Panc1 (cell line): ENCODE data around the gene TRERF1.

Source experiments
- POLR2AphosphoS5 ChIP-seq: IDR thresholded peaks from 2 replicates; pipeline ENCODE4 v1.6.1; 2012; ENCODE audit warnings: mild to moderate bottlenecking, low read depth, low read length, moderate library complexity
- SIN3A ChIP-seq: IDR thresholded peaks from 2 replicates; pipeline ENCODE4 v1.6.1; 2012; ENCODE audit warnings: low read depth, mild to moderate bottlenecking, low read length, moderate library complexity, borderline replicate concordance; ENCODE audit not compliant: insufficient read depth
- TCF7L2 ChIP-seq: IDR thresholded peaks from 2 replicates; pipeline ENCODE4 v1.6.1; 2011; ENCODE audit warnings: mild to moderate bottlenecking, low read depth, low read length, inconsistent platforms
- TF ChIP-seq, protein P1 (sequence below): fragments of 450-650 bp; IDR thresholded peaks from 2 replicates; pipeline ENCODE4 v1.5.1; 2017; ENCODE audit warnings: mild to moderate bottlenecking

DNA sequence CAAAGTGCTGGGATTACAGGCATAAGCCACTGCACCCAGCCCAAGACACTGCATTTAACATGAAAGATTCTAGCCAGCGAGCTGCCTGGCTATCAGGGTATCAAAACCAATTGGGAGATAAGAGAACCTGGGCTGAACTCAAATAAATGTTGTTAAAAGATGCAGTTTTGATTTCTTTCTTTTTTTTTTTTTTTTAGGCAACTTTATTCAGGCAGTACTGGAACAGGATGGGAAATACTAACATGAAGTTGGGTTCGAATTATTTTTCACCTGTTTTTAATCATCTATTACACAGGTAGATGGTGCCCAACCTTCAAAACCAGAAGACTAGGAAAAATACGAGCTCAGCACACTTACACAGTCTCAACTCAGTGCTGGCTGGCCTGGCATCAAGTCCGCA is 63.7 kb downstream of the TRERF1 start:
- TF ChIP-seq, protein P1, sequence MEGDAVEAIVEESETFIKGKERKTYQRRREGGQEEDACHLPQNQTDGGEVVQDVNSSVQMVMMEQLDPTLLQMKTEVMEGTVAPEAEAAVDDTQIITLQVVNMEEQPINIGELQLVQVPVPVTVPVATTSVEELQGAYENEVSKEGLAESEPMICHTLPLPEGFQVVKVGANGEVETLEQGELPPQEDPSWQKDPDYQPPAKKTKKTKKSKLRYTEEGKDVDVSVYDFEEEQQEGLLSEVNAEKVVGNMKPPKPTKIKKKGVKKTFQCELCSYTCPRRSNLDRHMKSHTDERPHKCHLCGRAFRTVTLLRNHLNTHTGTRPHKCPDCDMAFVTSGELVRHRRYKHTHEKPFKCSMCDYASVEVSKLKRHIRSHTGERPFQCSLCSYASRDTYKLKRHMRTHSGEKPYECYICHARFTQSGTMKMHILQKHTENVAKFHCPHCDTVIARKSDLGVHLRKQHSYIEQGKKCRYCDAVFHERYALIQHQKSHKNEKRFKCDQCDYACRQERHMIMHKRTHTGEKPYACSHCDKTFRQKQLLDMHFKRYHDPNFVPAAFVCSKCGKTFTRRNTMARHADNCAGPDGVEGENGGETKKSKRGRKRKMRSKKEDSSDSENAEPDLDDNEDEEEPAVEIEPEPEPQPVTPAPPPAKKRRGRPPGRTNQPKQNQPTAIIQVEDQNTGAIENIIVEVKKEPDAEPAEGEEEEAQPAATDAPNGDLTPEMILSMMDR, result no peak
- TF ChIP-seq POLR2AphosphoS5 (no peak), TCF7L2 (no peak), SIN3A (no peak)
